ENCODE measurements around the gene SYDE1. TPM values are rescaled to one million over a fixed set of nuclear protein-coding genes. Genes with fewer than 3 reads are reported as not detected.

Gene SYDE1
- total and polyA plus RNA-seq, 10 of the 15 experiments (the other 5 are each of a cell fraction or from before 2014, with no cell fraction given) = not detected

- H3K27ac ChIP-seq (ENCODE audit: control insufficient read depth, insufficient read depth) = no peak overlapping the region
- BruUV-seq (replicated peaks) = no TSS peak
- DNase-seq (ENCODE audit: low read depth, low spot score) (no peak), FAIRE-seq (no peak), ATAC-seq (no peak)
- intact Hi-C loops (cut with micrococcal nuclease; ENCODE audit: unreplicated experiment) (no loop called here), in situ Hi-C loops (cut with MboI) (no loop called here)
- no peak overlapping the region for H3K9ac ChIP-seq (ENCODE audit: control insufficient read depth, insufficient read depth, low read length)
- POLR2A ChIA-PET = no interaction called here
- H3K27me3 ChIP-seq (replicated peaks in 1 of 2; ENCODE audit: control insufficient read depth in 2 of 2, insufficient read depth in 2 of 2, low read length in 1 of 2) = no peaks in the 10 kb centered on the region
- SMC1A ChIA-PET (ENCODE audit: uncharacterized antibody, unreplicated experiment) = no interaction called here
- no peak overlapping the region for H2AFZ ChIP-seq (ENCODE audit: control insufficient read depth, low read depth, low read length)
- H3K36me3 ChIP-seq (ENCODE audit: control insufficient read depth in 2 of 2, insufficient read depth in 2 of 2, low read length in 1 of 2) = no peaks in the 10 kb centered on the region
- H3K4me1 ChIP-seq (ENCODE audit: control insufficient read depth, insufficient read depth, low read length) = peaks cover 6% of the 10 kb centered on the region
- WGBS (ENCODE audit: insufficient coverage, insufficient replicate concordance, low lambda C conversion rate, missing lambda C conversion rate) = 63% methylated on average over 6 of the region's 6 CpGs
- no peak overlapping the region for H3K4me2 ChIP-seq (ENCODE audit: control insufficient read depth, insufficient read depth)
- H3K4me3 ChIP-seq = no peak overlapping the region
- peaks cover 7% of the 10 kb centered on the region for H3K79me2 ChIP-seq (ENCODE audit: control insufficient read depth, insufficient read depth, low read length)
- no peaks in the 10 kb centered on the region for H4K20me1 ChIP-seq (ENCODE audit: control insufficient read depth, insufficient read depth)
- CTCF ChIA-PET = interaction anchor here (0.7 to 1.0 kb wide), 2 partner anchors 23 to 130 kb away, joined by 3 read pairs; no protein-coding TSS in a partner anchor
- no peaks in the 10 kb centered on the region for H3K9me3 ChIP-seq (replicated peaks; ENCODE audit: control insufficient read depth, insufficient read depth, low read length)
- RAD21 ChIA-PET (ENCODE audit: unreplicated experiment) = no interaction called here
- no peak for TF ChIP-seq SMC3 (IDR thresholded peaks at IDR 0.05; ENCODE audit: borderline replicate concordance, low read length)
- TF ChIP-seq PML (IDR thresholded peaks at IDR 0.05; ENCODE audit: low read length) = no peak
- TF ChIP-seq CHD4 (IDR thresholded peaks at IDR 0.05) = no peak
- TF ChIP-seq STAT3 (IDR thresholded peaks at IDR 0.05; ENCODE audit: low read depth, low read length) = no peak
- TF ChIP-seq BCL11A (IDR thresholded peaks at IDR 0.05; ENCODE audit: low read depth, low read length) = no peak
- TF ChIP-seq, protein P1, sequence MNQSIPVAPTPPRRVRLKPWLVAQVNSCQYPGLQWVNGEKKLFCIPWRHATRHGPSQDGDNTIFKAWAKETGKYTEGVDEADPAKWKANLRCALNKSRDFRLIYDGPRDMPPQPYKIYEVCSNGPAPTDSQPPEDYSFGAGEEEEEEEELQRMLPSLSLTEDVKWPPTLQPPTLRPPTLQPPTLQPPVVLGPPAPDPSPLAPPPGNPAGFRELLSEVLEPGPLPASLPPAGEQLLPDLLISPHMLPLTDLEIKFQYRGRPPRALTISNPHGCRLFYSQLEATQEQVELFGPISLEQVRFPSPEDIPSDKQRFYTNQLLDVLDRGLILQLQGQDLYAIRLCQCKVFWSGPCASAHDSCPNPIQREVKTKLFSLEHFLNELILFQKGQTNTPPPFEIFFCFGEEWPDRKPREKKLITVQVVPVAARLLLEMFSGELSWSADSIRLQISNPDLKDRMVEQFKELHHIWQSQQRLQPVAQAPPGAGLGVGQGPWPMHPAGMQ (IDR thresholded peaks at IDR 0.05; ENCODE audit: borderline replicate concordance) = no peak
- no peak for TF ChIP-seq E2F4 (IDR thresholded peaks at IDR 0.05; ENCODE audit: low read depth, low read length)
- TF ChIP-seq MXI1 (IDR thresholded peaks at IDR 0.05; ENCODE audit: low read depth, low read length) = no peak
- TF ChIP-seq YY1 (IDR thresholded peaks at IDR 0.05; ENCODE audit: low read depth, low read length) = no peak
- TF ChIP-seq RELA (IDR thresholded peaks at IDR 0.05; ENCODE audit: borderline replicate concordance, partially characterized antibody) = no peak
- TF ChIP-seq, protein P2, sequence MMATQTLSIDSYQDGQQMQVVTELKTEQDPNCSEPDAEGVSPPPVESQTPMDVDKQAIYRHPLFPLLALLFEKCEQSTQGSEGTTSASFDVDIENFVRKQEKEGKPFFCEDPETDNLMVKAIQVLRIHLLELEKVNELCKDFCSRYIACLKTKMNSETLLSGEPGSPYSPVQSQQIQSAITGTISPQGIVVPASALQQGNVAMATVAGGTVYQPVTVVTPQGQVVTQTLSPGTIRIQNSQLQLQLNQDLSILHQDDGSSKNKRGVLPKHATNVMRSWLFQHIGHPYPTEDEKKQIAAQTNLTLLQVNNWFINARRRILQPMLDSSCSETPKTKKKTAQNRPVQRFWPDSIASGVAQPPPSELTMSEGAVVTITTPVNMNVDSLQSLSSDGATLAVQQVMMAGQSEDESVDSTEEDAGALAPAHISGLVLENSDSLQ (IDR thresholded peaks at IDR 0.05) = no peak
- no peak for TF ChIP-seq HDGF (IDR thresholded peaks at IDR 0.05)
- TF ChIP-seq ZNF384 (IDR thresholded peaks at IDR 0.05; ENCODE audit: borderline replicate concordance, low read depth, low read length) = no peak
- TF ChIP-seq YBX1 (IDR thresholded peaks at IDR 0.05) = no peak
- TF ChIP-seq POLR2A (IDR thresholded peaks at IDR 0.05; ENCODE audit: low read depth, low read length) = no peak
Measured at GRCh38 chr19:15128162-15128770, 21.1 kb downstream of the SYDE1 start.
